GM15510 (cell line): ENCODE measurements around the gene KRT7.

ENCODE experiments used
- POLR2A ChIP-seq: IDR thresholded peaks from 3 replicates; pipeline ENCODE4 v1.6.1; 2011; ENCODE audit warnings: borderline replicate concordance; ENCODE audit not compliant: insufficient read length; ENCODE audit errors: extremely low read depth

The KRT7 gene

GRCh38 chr12:52238207-52238840 lies 5.3 kb downstream of the KRT7 start:
- no peak for TF ChIP-seq POLR2A

- TF ChIP-seq POLR2A, result no peak
Measured at GRCh38 chr12:52238916-52239646, 6.0 kb downstream of the KRT7 start.

- no peak for TF ChIP-seq POLR2A
Measured at GRCh38 chr12:52239767-52240166, 6.7 kb downstream of the KRT7 start.

DNA sequence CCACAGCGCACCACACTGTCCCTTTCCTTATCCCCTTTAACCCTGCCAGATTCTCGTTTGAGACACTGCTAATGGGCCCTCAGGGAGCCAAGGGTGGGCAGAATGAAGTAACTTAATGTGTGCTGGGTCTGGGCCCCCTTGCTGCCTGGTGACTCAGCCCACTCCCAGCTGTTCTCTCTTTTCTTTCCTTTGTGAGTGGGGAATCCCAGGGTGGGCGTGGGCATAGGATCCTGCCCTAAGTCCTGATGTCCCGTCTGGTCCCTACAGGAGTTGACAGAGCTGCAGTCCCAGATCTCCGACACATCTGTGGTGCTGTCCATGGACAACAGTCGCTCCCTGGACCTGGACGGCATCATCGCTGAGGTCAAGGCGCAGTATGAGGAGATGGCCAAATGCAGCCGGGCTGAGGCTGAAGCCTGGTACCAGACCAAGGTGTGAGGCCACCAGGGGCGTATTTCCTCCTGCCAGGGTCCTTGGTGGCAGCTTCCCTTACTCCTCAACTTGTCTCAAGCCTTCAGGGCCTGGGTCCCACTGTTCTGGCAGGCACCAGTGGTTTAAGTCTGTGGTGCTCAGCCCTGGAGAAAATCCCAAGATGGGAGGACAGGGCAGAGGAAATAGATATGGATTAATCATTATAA lies 8.3 kb downstream of the KRT7 start:
- no peak for TF ChIP-seq POLR2A

GRCh38 chr12:52242442-52243258 lies 9.6 kb downstream of the KRT7 start:
- no peak for TF ChIP-seq POLR2A

DNA sequence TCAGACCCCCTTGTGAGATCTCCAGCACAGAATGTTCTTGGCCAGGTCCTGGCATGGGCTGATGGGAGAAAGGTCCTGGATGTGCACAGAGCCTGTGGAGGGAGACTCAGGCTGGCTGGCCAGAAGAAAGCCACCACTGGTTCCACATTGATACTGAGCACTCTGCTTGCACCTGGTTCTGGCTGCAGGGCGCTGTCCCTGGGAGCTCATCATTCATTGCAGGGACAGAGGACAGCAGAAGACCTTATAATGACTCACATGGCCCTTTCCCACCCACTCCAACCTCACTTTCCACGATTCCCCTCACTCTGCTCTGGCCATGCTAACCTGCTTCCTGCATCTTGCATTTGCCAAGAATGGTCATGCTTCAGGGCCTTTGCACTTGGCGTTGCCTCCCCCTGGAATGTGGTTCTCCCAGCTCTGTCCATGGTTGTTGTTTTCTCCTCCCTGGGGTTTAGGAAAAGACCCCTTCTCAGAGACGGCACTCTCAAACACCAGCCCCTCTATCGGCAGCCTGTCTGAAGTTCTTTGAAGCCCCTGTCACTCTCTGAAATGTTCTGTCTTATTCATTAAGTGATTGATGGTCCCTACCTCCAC lies 10.3 kb downstream of the KRT7 start:
- TF ChIP-seq POLR2A, result no peak

- TF ChIP-seq POLR2A, result peak; percentile 16
Measured at GRCh38 chr12:52243856-52244614, 11.0 kb downstream of the KRT7 start.

GRCh38 chr12:52244615-52244994 lies 11.6 kb downstream of the KRT7 start:
- TF ChIP-seq POLR2A, result no peak

DNA sequence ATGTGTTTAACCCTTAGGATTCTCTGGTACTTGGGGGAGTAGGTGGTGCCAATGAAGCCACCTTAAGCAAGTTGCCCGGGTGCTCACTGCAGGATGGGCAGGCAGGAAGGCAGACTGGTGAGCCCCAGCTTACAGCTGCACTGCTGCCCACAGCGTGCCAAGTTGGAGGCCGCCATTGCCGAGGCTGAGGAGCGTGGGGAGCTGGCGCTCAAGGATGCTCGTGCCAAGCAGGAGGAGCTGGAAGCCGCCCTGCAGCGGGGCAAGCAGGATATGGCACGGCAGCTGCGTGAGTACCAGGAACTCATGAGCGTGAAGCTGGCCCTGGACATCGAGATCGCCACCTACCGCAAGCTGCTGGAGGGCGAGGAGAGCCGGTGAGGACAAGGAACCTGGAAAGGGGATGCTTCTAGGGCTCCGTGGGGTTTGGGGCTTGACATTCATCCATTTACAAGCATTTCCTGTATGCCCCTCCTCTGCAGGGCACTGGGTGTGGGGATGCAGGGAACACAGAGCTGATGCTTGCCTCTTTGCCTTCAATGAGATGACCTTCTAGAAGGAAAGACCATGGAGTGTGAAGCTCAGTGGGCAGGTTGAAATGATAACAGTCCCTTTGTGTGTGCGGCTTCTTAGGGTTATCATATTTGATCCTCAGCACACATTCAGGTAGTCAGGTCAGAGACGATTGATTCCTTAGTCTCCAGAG lies 12.4 kb downstream of the KRT7 start:
- no peak for TF ChIP-seq POLR2A

DNA sequence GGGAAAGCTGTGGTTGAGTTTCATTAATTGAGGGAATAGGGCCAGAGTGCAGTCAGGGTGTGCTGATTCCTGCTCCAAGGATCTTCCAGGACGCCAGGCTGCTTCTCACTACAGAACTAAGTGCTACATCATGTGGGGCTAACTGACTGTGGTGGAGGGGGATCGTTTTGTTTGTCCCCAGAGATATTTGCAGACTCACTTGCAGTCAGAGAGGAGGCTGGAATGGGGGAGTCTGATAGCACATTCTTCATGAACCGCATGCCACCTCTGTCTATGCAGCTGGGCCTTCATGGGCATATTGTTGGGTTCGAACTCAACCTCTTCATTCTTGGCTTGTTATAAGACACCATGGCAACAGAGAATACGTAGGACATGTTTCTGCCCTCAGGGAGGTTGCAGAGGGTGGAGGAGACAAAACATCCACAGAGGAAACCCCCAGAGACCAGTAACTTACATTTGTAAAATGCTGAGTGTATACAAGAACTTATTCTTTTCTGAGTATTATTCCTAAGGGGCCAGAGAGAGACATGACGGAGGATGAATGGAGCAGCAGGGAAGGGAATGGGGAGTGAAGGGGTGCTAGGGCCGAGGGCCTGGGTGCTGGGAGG lies 13.0 kb downstream of the KRT7 start:
- TF ChIP-seq POLR2A, result no peak

DNA sequence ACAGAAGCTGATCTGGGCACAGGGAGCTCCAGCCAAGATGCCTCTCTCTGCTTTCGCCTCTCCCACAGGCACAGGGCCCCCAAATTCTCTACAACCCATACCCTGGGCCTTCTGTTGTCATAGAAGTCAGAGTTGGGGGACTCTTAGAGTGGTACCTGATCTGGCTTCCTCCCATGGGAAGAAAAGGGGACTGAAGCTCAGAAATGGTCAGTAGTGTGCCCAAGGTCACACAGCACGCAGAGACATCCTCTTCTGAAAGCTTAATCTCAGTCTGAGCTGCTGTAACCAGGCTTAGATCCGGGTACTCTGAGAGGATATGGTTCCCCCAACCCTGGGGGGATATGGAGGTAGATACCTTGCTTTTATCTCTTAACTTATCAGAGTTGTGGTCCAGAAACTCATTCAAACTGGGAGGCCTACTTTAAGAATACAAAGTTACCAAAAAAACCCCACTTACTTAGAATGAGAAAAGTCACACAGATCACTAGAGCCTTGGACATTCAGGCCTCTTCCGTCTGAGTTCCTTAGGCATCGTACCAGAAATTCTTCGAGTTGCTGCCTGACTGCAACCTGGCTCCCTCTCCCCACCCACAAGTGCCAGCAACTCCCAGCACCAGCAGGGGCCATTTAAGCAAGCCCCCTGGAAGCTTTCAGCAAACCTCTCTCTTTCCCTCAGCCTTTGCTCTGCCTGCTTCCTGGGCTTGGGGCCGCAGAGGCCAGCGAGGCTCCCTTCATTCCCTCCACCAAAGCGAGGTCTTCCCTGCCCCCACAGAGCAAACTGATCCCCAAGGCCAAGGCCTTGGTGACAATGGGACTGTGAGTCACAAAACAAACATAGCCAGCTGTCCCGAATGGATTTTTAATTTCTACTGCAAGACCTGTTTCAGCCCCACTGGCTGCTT lies 13.9 kb downstream of the KRT7 start:
- TF ChIP-seq POLR2A, result no peak

DNA sequence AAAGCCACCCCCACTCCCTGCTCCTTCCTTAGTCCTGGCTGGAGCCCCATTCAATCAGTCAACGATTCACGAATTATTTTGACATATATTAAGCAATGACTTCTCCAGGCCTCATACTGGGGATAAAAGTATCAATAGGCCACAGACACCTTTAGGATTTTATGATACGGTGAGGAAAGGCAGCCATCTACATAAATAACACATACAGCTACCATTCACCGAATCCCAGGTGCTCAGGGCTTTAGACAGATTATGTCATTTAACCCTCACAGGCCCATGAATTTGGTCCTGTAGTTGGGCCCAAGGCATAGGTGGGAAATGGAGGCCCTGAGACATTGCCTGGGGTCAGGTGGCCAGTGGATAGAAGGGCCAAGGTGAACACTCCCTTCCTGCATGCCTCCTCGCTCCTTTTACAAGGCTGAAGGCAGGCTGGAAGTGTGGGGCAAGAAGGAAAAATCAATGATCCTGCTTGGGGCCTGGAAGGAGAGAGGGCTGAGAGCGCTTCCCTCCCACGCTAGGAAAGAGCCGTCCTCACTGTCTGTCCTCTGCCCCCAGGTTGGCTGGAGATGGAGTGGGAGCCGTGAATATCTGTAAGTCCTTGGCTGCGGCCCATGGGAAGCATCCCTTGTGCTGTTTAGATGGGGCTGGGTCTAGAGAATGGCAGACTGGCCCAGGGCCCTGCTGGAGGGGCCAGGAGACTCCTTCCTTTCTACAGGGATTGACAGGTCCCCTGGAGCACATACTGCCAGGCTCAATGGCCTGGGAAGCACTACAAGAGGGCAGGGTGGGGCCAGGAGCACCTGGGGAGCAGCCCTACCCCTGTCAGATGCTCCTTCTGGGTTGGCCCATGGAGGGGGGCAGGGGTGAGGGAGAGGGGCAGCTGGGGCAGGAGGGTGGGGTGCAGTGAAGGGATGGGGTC lies 14.8 kb downstream of the KRT7 start:
- TF ChIP-seq POLR2A, result no peak
